HG02884 (cell line): ENCODE results near the gene SYNJ2.

Experiments
- ATAC-seq: cut with Tn5 transposase; IDR thresholded peaks from one replicate; pipeline ENCODE4 v1.9.1; 2021; ENCODE audit warnings: mild to moderate bottlenecking, moderate library complexity; ENCODE audit not compliant: unreplicated experiment

Gene SYNJ2

DNA sequence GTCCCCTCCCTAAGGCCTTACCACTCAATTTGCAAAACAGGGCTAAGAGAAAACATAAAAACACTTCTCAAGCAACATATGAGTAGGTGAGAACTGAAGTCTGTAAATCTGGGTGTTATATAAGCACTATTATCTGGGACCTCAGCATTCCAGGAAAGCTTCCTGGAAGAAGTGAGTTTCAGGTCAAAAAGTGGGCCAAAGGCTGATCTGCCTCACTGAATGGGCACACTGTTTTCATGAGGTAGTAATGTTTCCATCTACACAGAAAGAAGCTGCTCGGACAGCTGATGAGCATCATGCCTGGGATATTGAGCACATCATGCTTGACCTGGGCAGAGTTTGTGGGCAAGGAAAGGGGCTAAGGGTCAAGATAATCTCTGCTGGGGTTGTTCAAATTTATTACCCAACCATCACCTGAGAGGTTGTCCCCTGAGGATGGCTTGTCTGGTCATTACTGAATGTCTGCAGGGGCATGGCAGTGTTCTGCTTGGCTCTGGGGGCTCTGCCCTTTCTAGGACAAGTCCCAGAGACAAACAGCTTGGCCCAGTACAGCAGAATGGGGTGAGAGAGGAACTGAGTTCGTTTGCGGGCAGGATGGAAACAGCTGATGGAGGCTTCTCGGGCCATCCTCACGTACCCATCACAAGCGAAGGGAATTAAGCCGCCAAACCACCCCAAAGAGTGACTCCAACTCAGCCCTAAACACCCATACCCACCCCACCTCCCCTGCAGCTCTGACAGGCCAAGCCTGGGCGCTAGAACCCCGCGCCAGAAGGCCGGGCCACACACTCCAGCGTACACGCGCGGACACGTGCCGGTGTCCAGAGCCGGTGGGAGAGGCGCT, 1.2 kb upstream of the SYNJ2 start:
- ATAC-seq = no peak

DNA sequence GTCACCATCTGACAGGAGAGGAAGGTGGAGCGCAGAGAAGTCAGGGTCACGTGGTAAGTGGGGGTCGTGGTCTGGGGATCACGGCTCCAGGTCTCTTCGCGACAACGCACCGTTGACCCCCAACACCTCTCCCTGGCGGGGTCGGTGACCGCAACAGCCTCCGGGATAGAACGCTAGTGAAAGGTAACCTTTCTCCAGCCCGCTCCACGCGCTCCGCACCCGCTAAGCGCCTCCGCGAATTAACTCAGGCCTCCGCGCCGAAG, 600 bp upstream of the SYNJ2 start:
- ATAC-seq = peak; percentile 28

DNA sequence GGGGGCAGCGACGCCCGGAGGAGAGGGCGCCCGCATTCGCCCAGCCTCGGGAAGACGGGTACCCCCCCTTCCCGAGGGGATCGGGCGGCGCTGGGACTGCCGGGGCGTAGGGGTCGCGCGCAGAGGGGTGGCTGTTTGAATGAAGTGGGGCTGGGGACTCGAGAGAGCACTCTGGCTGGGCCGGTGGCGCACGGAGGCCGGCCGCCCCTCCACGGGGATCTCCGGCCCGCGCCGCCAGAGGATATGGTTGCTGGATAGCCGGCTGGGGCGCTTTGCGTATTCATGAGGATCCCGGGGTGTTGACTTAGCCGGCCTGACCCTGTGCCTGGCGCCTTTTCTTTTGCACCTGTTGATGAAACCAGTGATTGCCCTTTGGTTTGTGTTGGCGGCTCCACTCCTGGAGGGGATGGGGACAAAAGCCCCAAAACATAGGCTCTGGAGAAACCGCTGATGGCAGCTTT, 469 bp downstream of the SYNJ2 start:
- no peak for ATAC-seq

DNA sequence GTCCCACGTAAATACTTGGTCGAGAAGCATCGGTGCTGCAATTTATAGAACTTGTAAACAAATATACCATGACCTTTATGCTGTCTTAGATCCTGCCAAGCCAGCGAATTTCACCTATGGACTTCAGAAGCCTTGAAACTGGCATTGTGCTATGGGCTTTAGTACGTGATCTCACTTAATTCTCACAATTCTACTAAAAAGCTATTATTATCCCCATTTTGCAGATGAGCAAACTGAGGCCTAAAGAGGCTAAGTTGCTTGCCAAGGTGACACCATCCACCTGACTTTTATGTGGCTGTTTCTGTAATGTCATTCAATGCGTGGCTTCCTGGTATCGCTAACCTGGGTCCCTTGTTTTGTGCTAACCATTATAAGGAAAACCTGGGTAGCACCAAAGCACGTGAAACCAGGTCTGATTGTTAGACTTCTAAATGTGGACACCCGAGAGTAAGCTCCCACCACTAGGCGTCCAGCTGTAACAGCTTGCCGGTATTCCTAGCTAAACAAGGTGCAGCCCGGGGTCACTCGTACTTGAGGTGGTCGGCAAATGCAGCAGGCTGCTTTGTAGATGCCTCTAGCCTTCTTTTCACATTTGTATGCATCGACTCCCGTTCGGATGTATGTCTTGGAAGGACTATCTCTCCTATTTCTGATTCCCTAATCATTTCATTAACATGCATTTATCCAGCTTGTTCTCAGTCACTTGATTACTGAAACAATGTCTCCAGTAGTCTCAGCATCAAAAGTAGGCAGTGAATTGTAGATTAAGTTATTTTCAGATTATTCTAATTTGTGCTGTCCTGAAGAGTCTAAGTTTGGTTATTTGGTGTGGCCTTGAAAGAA, 1.1 kb downstream of the SYNJ2 start:
- no peak for ATAC-seq

DNA sequence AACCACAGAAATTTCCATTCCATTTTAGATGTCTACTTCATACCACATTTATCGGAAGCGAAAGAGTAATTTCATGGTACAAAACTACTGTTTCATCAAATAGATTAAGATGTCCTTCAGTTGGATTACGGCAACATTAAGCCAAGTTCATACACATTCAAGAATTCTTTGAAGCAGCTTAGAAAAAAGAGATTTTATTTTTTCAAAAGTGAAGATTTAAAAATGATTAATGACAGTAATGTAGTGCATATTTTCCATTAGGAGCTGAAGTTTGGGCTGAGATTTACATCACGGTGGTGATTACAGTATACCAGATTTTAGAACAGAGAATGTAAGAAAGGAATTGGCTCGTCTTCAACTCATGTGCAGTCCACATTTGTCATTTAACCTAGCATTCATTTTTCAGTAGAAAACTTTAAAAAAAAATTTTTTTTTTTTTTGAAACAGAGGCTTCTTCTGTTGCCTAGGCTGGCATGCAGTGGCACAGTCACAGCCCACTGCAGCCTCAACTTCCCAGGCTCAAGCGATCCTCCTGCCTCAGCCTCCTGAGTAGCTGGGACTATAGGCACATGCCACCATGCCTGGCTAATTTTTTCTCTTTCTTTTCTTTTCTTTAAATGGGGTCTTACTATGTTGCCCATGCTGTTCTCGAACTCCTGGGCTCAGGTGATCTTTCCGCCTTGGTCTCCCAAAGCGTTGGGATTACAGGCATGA, 1.9 kb downstream of the SYNJ2 start:
- ATAC-seq = no peak

DNA sequence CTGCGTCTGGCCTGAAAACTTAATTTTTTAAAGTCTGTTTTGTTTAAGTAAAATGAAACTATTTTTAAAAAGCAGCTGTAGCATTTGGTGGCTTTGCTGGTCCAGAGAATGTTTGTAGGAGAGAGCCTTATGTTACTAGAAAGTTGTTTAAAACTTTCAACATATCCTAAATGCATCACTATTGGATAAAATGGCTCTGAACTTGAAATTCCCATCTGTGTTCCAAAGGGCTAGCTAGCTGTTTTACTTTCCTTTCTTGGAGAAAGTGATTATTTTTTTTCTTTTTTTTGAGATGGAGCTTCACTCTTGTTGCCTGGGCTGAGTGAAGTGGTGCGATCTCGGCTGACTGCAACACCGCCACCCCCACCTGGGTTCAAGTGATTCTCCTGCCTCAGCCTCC, 2.5 kb downstream of the SYNJ2 start:
- ATAC-seq = no peak

DNA sequence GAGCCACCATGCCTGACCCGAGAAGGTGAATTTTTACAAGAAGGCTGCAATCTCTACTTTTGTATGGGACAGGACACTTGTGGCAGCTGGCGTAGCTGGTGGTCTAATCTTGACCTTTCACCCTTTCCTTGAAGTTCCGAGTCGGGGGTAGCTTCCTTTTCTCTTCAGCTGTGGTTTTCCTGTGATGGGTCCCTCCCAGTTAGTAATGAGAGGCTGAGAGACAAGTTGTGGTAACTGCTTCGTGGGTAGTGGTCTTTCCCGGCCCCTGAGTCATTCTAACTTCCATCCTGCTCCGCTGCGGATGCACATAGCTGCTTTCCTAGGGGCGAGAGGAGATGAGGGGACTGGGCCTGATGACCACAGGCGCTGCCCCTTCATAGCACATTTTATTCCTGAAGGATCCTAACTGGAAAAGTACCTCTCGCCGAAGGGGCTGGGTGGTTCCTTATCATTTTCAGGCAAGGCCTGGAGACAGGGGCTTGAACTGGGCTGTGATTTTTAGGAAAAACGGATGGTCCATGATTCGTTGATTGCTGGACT, 3.1 kb downstream of the SYNJ2 start:
- ATAC-seq = no peak

DNA sequence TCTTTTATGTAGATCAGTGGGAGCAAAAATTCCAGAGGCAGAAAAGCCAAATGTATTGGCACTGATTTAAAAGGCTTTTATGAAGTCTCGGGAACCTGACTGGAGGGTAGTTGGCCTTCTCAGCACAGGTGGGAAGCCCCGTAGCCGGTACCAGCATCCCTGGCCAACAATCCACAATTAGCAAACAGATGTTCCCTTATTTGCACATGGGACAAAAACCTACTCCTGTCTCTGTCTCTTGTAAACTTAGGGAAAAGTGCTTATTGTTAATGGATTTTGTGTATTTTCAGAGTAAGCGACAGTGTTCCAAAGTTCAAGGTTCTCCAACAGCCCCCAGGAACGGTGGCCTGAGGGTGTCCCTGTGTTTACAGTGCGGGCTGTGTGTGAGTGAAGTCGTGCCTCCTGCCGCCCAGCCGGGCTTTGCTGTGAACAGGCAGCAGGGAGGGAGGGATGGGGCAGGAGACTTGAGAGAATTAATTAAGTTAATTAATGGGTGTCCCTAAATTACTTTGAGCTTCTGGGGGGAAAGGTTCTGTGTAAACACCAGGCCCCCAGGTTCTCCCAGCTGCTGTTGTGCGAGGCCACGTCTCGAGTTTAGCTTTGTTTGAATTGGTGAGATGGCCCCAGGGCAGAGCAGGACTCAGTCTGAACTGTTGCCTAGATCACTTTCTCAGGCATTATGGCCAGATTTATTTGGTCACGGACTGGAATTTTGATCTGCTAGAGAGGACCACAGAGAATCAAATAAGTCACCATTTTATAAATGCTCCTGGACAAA, 3.9 kb downstream of the SYNJ2 start:
- no peak for ATAC-seq

DNA sequence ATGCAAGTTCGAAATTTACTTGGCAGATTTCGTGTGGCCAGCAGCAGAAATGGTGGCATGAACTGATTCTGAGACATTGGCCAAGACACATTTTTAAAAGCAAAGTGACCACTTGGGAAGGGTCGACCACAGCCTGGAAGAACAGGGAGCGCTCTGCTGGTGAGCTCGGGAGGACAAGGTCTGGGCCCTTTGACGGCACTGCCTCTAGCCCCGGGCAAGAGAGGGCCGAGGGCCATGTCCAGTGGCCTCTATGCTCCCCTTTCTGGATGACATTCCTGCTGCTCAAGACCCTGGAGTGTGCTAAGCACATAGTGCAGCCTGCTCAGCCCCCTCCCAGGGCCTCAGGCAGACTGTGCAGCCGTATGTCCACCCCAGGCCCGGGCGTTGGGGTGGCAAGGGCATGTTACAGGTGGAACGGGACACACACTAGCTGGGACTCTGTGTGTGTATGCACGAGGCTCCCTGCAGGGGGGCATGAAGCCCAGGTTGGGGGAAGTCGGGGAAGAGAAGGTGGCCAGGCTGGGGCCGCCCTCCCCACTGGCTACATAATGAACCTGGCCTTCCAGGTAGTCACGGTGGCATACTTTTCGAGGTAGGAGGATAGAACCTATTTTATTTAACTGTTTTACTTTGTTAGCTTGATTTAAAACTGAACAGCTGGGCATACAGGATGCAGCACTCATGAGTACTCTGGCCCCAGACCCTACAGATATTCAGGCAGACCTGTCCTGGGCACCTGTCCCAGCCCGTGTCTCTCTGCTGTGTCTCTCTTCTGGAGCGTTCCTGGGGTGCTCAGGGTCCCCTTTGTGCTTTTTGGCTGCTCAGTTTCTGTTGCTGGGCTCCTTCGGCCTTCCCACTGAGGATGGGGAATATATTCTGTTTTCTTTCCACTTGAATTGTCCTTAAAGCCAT, 6.4 kb downstream of the SYNJ2 start:
- no peak for ATAC-seq

DNA sequence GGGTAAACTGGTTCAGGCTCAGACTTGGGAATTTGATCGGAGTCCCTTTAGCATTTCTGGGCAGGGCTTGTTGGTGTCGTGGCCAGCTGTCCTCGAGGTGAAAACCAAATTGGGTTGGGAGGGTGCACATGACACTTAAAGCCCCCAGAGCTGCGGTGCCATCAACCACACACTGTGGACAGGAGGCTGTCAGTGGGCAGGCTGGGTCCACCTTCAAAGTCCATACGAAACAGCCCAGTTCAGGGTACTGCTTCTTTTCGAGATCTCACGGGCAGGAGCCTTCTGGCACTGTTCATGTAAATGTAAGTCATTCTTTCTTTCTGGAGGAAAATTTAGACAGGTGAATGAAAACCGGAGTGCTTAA, 7.0 kb downstream of the SYNJ2 start:
- no peak for ATAC-seq

DNA sequence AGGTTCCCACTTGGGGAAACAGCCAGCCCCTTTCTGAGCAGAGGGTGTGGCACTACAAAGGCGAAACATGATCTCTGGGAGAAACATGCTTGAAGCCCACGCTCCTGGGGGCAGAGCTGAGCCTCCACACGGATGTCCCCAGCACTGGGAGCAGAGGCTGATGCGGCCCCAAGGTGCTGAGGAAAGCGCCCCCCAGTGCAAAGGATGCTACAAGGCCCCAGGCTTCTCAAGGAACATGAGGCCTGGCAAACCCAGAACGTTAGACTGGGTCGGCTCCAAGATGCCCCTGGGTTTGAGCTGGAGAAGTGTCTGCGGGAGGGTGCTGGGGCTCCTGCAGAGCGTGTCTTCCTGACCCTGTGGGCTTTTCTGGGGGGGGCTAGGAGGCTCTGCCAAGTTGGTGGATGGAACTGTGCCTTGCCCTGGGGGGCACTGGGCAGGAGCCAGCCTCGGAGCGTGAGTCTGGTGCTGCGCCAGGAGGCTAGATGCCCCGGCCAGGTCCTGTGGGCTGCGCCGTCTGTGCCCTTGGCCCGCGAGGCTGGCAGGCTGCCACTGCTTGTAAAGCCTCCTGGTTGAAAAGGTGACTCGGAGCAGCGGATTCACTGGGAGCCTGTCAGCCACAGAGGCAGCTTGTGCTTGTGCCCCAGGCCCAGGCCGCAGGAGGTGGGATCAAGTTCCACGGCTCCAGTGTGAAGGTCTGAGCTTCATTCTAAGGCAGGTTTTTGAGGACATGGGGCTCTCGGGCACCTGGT, 8.1 kb downstream of the SYNJ2 start:
- ATAC-seq = no peak

DNA sequence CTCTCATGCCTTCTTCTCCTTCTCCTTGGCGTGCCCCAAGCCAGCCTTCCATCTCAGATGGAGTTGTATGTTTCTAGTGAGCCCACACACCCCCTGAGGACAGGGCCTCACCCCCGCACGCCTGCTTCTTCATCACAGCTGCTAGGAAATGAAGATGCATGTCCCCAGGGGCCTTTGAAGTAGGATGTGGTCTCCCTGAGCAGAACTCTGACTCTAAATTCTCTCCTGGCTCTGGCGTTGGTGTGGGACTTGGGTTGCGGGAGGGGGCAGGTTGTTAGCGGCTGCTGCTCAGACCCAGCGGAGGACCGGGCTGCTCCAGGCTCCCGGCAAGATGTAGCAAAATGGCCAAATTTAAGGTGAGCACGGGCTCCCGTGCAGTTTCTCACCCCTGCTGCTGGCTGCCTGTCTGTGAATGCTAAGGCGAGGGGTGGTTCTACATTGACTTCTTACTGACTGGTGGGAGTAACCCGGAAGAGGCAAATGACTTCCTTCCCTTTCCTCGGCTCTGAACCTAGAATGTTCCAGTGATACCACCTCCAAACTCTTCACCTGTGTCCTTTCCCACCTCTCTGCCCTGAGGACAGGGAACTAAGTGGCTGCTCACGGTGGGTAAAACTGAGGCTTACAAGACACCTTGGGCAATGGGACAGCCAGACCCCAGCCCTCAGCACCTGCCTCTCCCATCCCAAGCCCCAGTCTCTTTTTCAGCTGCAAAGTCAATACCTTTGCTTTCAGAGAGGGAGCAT, 8.8 kb downstream of the SYNJ2 start:
- peak; percentile 71 for ATAC-seq

DNA sequence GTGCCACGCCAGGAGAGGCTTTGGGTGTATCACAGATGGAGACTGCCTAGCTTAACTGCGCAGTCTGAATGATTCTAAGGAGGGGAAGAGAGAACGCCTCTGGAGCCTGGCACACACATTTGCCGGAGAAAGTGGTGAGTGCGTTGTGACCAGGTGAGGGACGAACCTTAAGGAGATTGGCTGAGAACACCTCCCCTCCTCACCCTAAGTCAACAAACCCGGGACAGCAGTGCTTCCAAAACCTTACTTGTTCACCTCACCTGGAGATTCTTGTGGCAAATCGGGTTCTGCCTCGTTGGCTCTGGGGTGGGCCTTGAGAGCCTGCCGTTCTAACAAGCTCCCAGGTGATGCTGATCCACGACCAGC, 9.4 kb downstream of the SYNJ2 start:
- ATAC-seq = no peak

DNA sequence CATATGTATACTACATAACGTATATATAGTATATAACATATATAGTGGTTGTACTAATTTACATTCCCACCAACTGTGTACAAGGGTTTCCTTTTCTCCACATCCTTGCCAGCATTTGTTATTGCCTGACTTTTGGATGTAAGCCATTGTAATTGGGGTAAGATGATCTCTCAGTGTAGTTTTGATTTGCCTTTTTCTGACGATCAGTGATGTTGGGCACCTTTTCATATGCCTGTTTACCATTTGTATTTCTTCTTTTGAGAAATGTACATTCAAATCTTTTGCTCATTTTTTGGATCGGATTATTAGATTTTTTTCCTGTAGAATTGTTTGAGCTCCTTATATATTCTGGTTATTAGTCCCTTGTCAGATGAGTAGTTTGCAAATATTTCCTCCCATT, 11.4 kb downstream of the SYNJ2 start:
- ATAC-seq = no peak

DNA sequence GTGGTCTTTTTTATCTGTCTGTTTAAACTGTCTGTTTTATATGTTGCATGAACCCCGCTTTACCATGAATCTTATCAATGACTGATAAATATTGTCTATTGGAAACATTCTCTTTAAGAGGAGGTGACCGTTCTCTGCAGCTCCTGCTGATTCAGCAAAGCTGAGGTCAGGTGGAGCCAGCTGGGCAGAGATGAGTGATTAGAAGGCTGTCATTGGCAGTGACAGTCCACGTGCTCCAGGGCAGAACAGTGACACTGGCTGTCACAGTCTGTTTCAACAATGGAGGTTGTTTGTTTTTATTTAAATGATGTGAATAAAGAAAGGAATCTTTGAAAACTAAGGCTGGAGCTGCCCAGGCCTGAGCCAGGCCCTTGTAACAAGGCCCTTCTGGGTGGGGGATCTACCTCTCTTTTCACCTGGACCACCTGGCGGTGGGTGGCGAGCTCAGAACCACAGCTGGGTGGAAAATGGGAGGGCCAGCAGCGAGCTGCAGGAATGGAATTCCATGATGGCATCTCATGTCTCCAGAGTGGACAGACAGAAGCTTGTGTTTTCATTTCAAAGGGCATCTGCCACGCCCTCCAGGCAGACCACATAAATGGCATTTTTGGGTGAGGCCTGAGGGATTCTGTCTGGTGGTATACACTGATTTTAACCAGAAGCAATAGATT, 12.6 kb downstream of the SYNJ2 start:
- no peak for ATAC-seq

DNA sequence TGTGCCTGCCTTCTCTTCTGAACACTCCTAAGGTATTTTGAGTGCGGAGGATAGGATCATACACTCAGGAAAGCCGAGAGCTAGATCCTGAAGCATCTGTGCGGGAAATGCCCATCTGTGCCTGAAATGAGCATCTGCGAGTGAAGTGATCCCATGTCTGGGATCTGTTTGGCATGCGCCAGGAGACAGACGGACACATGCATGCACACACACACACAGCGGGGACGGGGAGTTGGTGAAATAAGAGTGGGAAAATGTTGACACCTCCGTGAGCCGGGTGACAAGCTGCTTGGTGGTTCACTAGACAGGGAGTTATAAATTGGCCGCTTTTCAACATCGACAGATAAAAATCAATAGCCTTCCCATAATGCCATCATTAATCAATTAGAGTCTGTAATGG, 13.8 kb downstream of the SYNJ2 start:
- no peak for ATAC-seq

DNA sequence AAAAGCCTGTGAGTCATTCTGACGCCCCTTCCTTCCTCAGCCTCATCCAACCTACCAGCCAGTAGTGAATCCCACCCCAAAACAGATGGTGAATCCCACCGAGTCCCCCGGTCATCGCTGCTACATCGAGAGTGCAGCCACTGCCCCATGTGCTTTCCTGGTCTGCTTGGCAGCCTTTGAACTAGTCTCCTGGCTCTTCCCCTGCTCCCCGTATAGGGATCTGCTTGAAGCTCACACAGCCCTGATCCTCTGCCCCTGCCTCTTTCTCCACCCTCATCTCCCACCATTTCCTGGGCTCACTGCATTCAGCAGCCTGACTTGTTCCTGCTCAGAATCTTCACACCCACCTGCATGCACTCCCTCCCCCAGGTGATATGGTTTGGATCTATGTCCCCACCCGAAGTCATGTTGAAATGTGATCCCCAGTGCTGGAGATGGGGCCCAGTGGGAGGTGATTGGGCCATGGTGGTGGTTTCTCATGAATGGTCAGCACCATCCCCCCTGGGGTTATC, 14.6 kb downstream of the SYNJ2 start:
- no peak for ATAC-seq
